HPDE6-E6E7 (cell line): ENCODE data around the gene ZC3HAV1.
"Not testable (repeated sequence)": the region's sequence is repeated elsewhere in the genome, so short reads cannot be mapped to it uniquely, and the experiment has no call there.

Experiments used
- DNase-seq: peaks from one replicate; pipeline ENCODE4 v3.0.0; 2011; ENCODE audit warnings: missing footprints; ENCODE audit errors: extremely low spot score

Gene ZC3HAV1

GRCh38 chr7:139112741-139113250, 3.3 kb upstream of the ZC3HAV1 start:
- no peak for DNase-seq

- no peak for DNase-seq
Observed at GRCh38 chr7:139112316-139112715, 2.8 kb upstream of the ZC3HAV1 start.

GRCh38 chr7:139111811-139112301, 2.3 kb upstream of the ZC3HAV1 start:
- no peak for DNase-seq

GRCh38 chr7:139111147-139111546, 1.6 kb upstream of the ZC3HAV1 start:
- DNase-seq = no peak

- no peak for DNase-seq
Observed at GRCh38 chr7:139109983-139110411, 477 bp upstream of the ZC3HAV1 start.

- no peak for DNase-seq
Observed at GRCh38 chr7:139108266-139109187, 993 bp downstream of the ZC3HAV1 start.

GRCh38 chr7:139106959-139107358, 2.6 kb downstream of the ZC3HAV1 start:
- DNase-seq = no peak

- DNase-seq = not testable (repeated sequence)
Observed at GRCh38 chr7:139106227-139106626, 3.3 kb downstream of the ZC3HAV1 start.

GRCh38 chr7:139105484-139105883, 4.0 kb downstream of the ZC3HAV1 start:
- DNase-seq = no peak

- DNase-seq = no peak
Observed at GRCh38 chr7:139104091-139104450, 5.4 kb downstream of the ZC3HAV1 start.

GRCh38 chr7:139103057-139103815, 6.3 kb downstream of the ZC3HAV1 start:
- no peak for DNase-seq

- DNase-seq = not testable (repeated sequence)
Observed at GRCh38 chr7:139101637-139102158, 7.8 kb downstream of the ZC3HAV1 start.

GRCh38 chr7:139099172-139099947, 10.2 kb downstream of the ZC3HAV1 start:
- no peak for DNase-seq

GRCh38 chr7:139095194-139095659, 14.3 kb downstream of the ZC3HAV1 start:
- no peak for DNase-seq

GRCh38 chr7:139094596-139094995, 14.9 kb downstream of the ZC3HAV1 start:
- DNase-seq = no peak

- DNase-seq = no peak
Observed at GRCh38 chr7:139094030-139094429, 15.5 kb downstream of the ZC3HAV1 start.

GRCh38 chr7:139093512-139093911, 16.0 kb downstream of the ZC3HAV1 start:
- not testable (repeated sequence) for DNase-seq

- no peak for DNase-seq
Observed at GRCh38 chr7:139092090-139092796, 17.3 kb downstream of the ZC3HAV1 start.

GRCh38 chr7:139091677-139091996, 17.9 kb downstream of the ZC3HAV1 start:
- no peak for DNase-seq

- DNase-seq = no peak
Observed at GRCh38 chr7:139089118-139089517, 20.4 kb downstream of the ZC3HAV1 start.

GRCh38 chr7:139088268-139088667, 21.3 kb downstream of the ZC3HAV1 start:
- no peak for DNase-seq
